NAMALWA (cell line): ENCODE measurements around the gene ZBTB18.

ENCODE experiments used
- DNase-seq: peaks from one replicate; pipeline ENCODE4 v3.0.0-alpha.2; 2015; ENCODE audit warnings: low spot score

Gene ZBTB18

GRCh38 chr1:244089561-244089960, 38.5 kb downstream of the ZBTB18 start:
- DNase-seq = no peak

GRCh38 chr1:244090645-244091044, 39.6 kb downstream of the ZBTB18 start:
- no peak for DNase-seq

GRCh38 chr1:244092293-244092963, 41.3 kb downstream of the ZBTB18 start:
- DNase-seq = no peak

- DNase-seq = no peak
Observed at GRCh38 chr1:244092964-244093638, 42.0 kb downstream of the ZBTB18 start.

- DNase-seq = no peak
Observed at GRCh38 chr1:244094880-244095528, 43.9 kb downstream of the ZBTB18 start.

GRCh38 chr1:244095529-244095911, 44.4 kb downstream of the ZBTB18 start:
- DNase-seq = no peak

- no peak for DNase-seq
Observed at GRCh38 chr1:244096066-244096610, 45.1 kb downstream of the ZBTB18 start.

- DNase-seq = no peak
Observed at GRCh38 chr1:244096691-244097090, 45.6 kb downstream of the ZBTB18 start.

GRCh38 chr1:244097523-244098405, 46.7 kb downstream of the ZBTB18 start:
- DNase-seq = no peak

GRCh38 chr1:244099258-244099930, 48.3 kb downstream of the ZBTB18 start:
- DNase-seq = no peak

GRCh38 chr1:244100276-244100675, 49.2 kb downstream of the ZBTB18 start:
- no peak for DNase-seq

- no peak for DNase-seq
Observed at GRCh38 chr1:244100704-244101453, 49.8 kb downstream of the ZBTB18 start.

GRCh38 chr1:244102046-244102445, 51.0 kb downstream of the ZBTB18 start:
- DNase-seq = no peak

GRCh38 chr1:244102468-244102867, 51.4 kb downstream of the ZBTB18 start:
- DNase-seq = no peak

GRCh38 chr1:244104309-244105060, 53.4 kb downstream of the ZBTB18 start:
- no peak for DNase-seq

- no peak for DNase-seq
Observed at GRCh38 chr1:244106176-244106575, 55.1 kb downstream of the ZBTB18 start.
